SK-N-SH (cell line): ENCODE results near the gene PDYN. TPM values are rescaled to one million over a fixed set of nuclear protein-coding genes. Genes with fewer than 3 reads are reported as not detected.

ENCODE experiments used
- CTCF ChIA-PET: fragments of 300-600, 350-600 bp; formaldehyde crosslinking; extraction: SDS; loops from one replicate; lab custom pipeline; 2021; lab: Yijun Ruan, JAX
- POLR2A ChIA-PET: fragments of 350-600 bp; sonication (Branson Sonifier 250); formaldehyde crosslinking; extraction: SDS; loops from one replicate; lab custom pipeline; 2020; ENCODE audit warnings: antibody characterized with exemption, inconsistent platforms; lab: Yijun Ruan, JAX
- DNase-seq: peaks from one replicate; pipeline ENCODE4 v3.0.0; 2012
- H2AFZ ChIP-seq: fragments of 200-600 bp; sonication (generic); 2 replicates; pipeline ENCODE4 v1.8.1; 2016; ENCODE audit warnings: antibody characterized with exemption, mild to moderate bottlenecking, low read depth
- H3F3A ChIP-seq: fragments of 200-600 bp; sonication (generic); replicated peaks from 2 replicates; pipeline ENCODE3; 2016; ENCODE audit warnings: antibody characterized with exemption, mild to moderate bottlenecking; ENCODE audit not compliant: insufficient read depth
- H3K27ac ChIP-seq, 2 experiments: fragments of 200-500 bp in 1 of 2; fragments of 200-600 bp in 1 of 2; sonication (Bioruptor generic) in 1 of 2; sonication (generic), shearing (Covaris generic) in 1 of 2; 2 replicates each; pipeline versions ENCODE4 v1.5.1 to v1.6.1; 2014 to 2016; ENCODE audit warnings: low read depth in 2 of 2, inconsistent platforms in 1 of 2, low read length in 1 of 2, mild to moderate bottlenecking in 1 of 2, mixed read lengths in 1 of 2
- H3K27me3 ChIP-seq: fragments of 200-600 bp; sonication (generic), shearing (Covaris generic); 2 replicates; pipeline ENCODE4 v1.6.1; 2016; ENCODE audit warnings: mixed run types; ENCODE audit not compliant: insufficient read depth
- H3K36me3 ChIP-seq, 2 experiments: fragments of 200-500 bp in 1 of 2; fragments of 200-600 bp in 1 of 2; sonication (Bioruptor generic) in 1 of 2; sonication (generic) in 1 of 2; replicated peaks in 1 of 2; 2 replicates each; pipeline versions ENCODE3 to v1.5.1; 2014 to 2016; ENCODE audit warnings: low read length in 1 of 2, mild to moderate bottlenecking in 1 of 2; ENCODE audit not compliant: insufficient read depth in 2 of 2, control insufficient read depth in 1 of 2
- H3K4me1 ChIP-seq, 2 experiments: fragments of 200-500 bp in 1 of 2; fragments of 200-600 bp in 1 of 2; sonication (Bioruptor generic) in 1 of 2; sonication (generic), shearing (Covaris generic) in 1 of 2; 2 replicates each; pipeline versions ENCODE4 v1.5.1 to v1.6.1; 2014 to 2016; ENCODE audit warnings: low read depth in 1 of 2, low read length in 1 of 2, mixed run types in 1 of 2; ENCODE audit not compliant: insufficient read depth in 2 of 2, control insufficient read depth in 1 of 2
- H3K4me2 ChIP-seq: fragments of 200-600 bp; sonication (generic), shearing (Covaris generic); 2 replicates; pipeline ENCODE4 v1.6.1; 2017; ENCODE audit warnings: mixed run types
- H3K4me3 ChIP-seq, 2 experiments: fragments of 200-500 bp in 1 of 2; fragments of 200-600 bp in 1 of 2; sonication (Bioruptor generic) in 1 of 2; sonication (generic), shearing (Covaris generic) in 1 of 2; 2 replicates each; pipeline versions ENCODE4 v1.5.1 to v1.8.1; 2014 to 2016; ENCODE audit warnings: low read depth in 2 of 2, inconsistent platforms in 1 of 2, low read length in 1 of 2, mild to moderate bottlenecking in 1 of 2, mixed read lengths in 1 of 2, moderate library complexity in 1 of 2
- H3K79me2 ChIP-seq: fragments of 200-600 bp; sonication (generic); 2 replicates; pipeline ENCODE4 v1.8.1; 2017; ENCODE audit warnings: mild to moderate bottlenecking; ENCODE audit not compliant: insufficient read depth
- H3K9ac ChIP-seq: fragments of 200-600 bp; sonication (generic); 2 replicates; pipeline ENCODE4 v1.6.1; 2017; ENCODE audit warnings: mixed run types
- H3K9me2 ChIP-seq: fragments of 200-600 bp; sonication (generic); 2 replicates; pipeline ENCODE4 v1.6.1; 2017; ENCODE audit warnings: mixed run types
- H3K9me3 ChIP-seq: fragments of 200-600 bp; sonication (generic); 2 replicates; pipeline ENCODE4 v1.6.1; 2017; ENCODE audit warnings: mixed run types, mild to moderate bottlenecking, moderate library complexity
- H4K20me1 ChIP-seq: fragments of 200-600 bp; sonication (generic); 2 replicates; pipeline ENCODE4 v1.6.1; 2017; ENCODE audit warnings: mild to moderate bottlenecking, mixed run types; ENCODE audit not compliant: insufficient read depth
- CTCF ChIP-seq: fragments of 200-600 bp; sonication (generic); IDR thresholded peaks from 2 replicates; pipeline ENCODE4 v1.6.1; 2017; ENCODE audit warnings: antibody characterized with exemption, mild to moderate bottlenecking, moderate library complexity
- EP300 ChIP-seq, 2 experiments: IDR thresholded peaks; 2 replicates each; pipeline versions ENCODE4 v1.4.0 to v1.6.1; 2012; ENCODE audit warnings: borderline replicate concordance in 1 of 2, low read depth in 1 of 2, low read length in 1 of 2
- FOSL2 ChIP-seq: IDR thresholded peaks from 2 replicates; pipeline ENCODE4 v1.4.0; 2012; ENCODE audit warnings: low read depth, mild to moderate bottlenecking, moderate library complexity, borderline replicate concordance
- FOXJ3 ChIP-seq: sonication (generic); formaldehyde crosslinking; IDR thresholded peaks from 2 replicates; pipeline ENCODE4 v1.5.1; 2020; ENCODE audit warnings: mild to moderate bottlenecking, missing genetic modification reagents
- GATA2 ChIP-seq: sonication (generic); formaldehyde crosslinking; IDR thresholded peaks from 2 replicates; pipeline ENCODE4 v1.5.0; 2020; ENCODE audit warnings: mild to moderate bottlenecking, missing genetic modification reagents
- JUND ChIP-seq: IDR thresholded peaks from 2 replicates; pipeline ENCODE4 v1.4.0; 2012
- MEF2A ChIP-seq: IDR thresholded peaks from 2 replicates; pipeline ENCODE4 v1.4.0; 2012; ENCODE audit warnings: low read depth, borderline replicate concordance
- MXI1 ChIP-seq: IDR thresholded peaks from 2 replicates; pipeline ENCODE4 v1.6.1; 2012; ENCODE audit warnings: mild to moderate bottlenecking, low read depth, low read length, improper control_type of control experiment
- NFIC ChIP-seq: IDR thresholded peaks from 2 replicates; pipeline ENCODE4 v1.4.0; 2012; ENCODE audit warnings: borderline replicate concordance
- NRF1 ChIP-seq: IDR thresholded peaks from 2 replicates; pipeline ENCODE4 v1.6.1; 2012; ENCODE audit warnings: low read depth, mild to moderate bottlenecking, low read length
- POLR2AphosphoS5 ChIP-seq: IDR thresholded peaks from 2 replicates; pipeline ENCODE4 v1.6.1; 2012; ENCODE audit warnings: low read depth, low read length
- RFX5 ChIP-seq: IDR thresholded peaks from 2 replicates; pipeline ENCODE4 v1.6.1; 2012; ENCODE audit warnings: mild to moderate bottlenecking, improper control_type of control experiment, low read length
- SIN3A ChIP-seq: IDR thresholded peaks from 2 replicates; pipeline ENCODE4 v1.6.1; 2012; ENCODE audit warnings: low read depth, mild to moderate bottlenecking, low read length, moderate library complexity, borderline replicate concordance
- SMC3 ChIP-seq: IDR thresholded peaks from 2 replicates; pipeline ENCODE4 v1.6.1; 2012; ENCODE audit warnings: low read depth, low read length, improper control_type of control experiment
- TAF1 ChIP-seq: IDR thresholded peaks from 2 replicates; pipeline ENCODE4 v1.6.1; 2012; ENCODE audit warnings: low read depth, mild to moderate bottlenecking, low read length, moderate library complexity, borderline replicate concordance
- TEAD4 ChIP-seq: IDR thresholded peaks from 2 replicates; pipeline ENCODE4 v1.4.0; 2012; ENCODE audit warnings: mild to moderate bottlenecking, borderline replicate concordance; ENCODE audit not compliant: insufficient read depth
- YY1 ChIP-seq: IDR thresholded peaks from 2 replicates; pipeline ENCODE4 v1.4.0; 2012; ENCODE audit warnings: low read depth, mild to moderate bottlenecking
- ZBTB33 ChIP-seq: IDR thresholded peaks from 2 replicates; pipeline ENCODE4 v1.4.0; 2012; ENCODE audit warnings: low read depth, borderline replicate concordance
- WGBS: methylation state at CpG from one replicate; pipeline ENCODE4 v1.1.6; 2017; ENCODE audit warnings: low lambda C conversion rate; 5-methylcytosine and 5-hydroxymethylcytosine counted together
- polyA plus RNA-seq, 3 experiments: library from polyadenylated mRNA; depleted of rRNA; stranded (reverse); fragments of >200 nt; gene quantifications; 2 replicates each; pipeline ENCODE4 v1.2.3, GENCODE V29; 2012
- TF ChIP-seq, protein P1 (sequence below): IDR thresholded peaks from 2 replicates; pipeline ENCODE4 v1.4.0; 2012; ENCODE audit warnings: low read depth
- TF ChIP-seq, protein P2 (sequence below): IDR thresholded peaks from 2 replicates; pipeline ENCODE4 v1.4.0; 2012; ENCODE audit warnings: low read depth, borderline replicate concordance

PDYN gene
- polyA plus RNA-seq, 1 of the 3 experiments (the other 2 are of a cell fraction): not detected

DNA sequence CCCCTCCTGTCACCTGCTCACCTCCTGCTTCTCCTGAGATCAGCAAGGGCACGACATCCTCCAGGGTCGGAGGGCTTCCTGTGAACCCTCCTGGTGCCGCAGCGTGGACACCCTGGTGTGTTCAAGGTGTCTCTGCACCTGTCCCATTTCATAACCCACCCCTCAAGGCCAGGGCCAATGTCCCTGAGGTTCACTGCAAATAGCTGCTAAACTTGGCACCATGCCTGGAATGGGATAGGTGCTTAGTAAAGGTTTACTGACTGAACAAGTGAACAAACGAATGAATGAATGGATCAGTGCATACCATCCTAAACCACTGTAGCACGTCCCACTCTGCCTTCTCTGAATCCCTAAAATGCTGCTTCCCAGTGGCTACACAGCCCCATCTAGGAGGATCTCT is 63.7 kb downstream of the PDYN start:
- Histone ChIP-seq H3K4me2 (no peak overlapping the region), H3K9me3 (no peaks in the 10 kb centered on the region), H3K79me2 (no peaks in the 10 kb centered on the region), H3K27me3 (no peaks in the 10 kb centered on the region), H3K4me1 (peaks cover 13 to 42% of the 10 kb centered on the region in 2 experiments; a peak in 3 of 4 replicates), H3K36me3 (no peaks in the 10 kb centered on the region), H3K4me3 (no peak overlapping the region), H3K9ac (no peak overlapping the region), H2AFZ (no peak overlapping the region), H3K9me2 (no peaks in the 10 kb centered on the region), H4K20me1 (no peaks in the 10 kb centered on the region; the same call in 1 of the 2 replicates), H3K27ac (no peak overlapping the region), H3F3A (peaks cover 5% of the 10 kb centered on the region)
- TF ChIP-seq, protein P1, sequence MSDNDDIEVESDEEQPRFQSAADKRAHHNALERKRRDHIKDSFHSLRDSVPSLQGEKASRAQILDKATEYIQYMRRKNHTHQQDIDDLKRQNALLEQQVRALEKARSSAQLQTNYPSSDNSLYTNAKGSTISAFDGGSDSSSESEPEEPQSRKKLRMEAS: no peak
- no peak for TF ChIP-seq SMC3
- no peak for TF ChIP-seq SIN3A
- TF ChIP-seq EP300 (IDR thresholded peaks at IDR 0.05; ENCODE audit: borderline replicate concordance in 1 of 2, low read depth in 1 of 2, low read length in 1 of 2): no peak
- no peak for TF ChIP-seq ZBTB33
- no peak for TF ChIP-seq GATA2 (CRISPR knock-in tag)
- no peak for TF ChIP-seq MEF2A
- no peak for TF ChIP-seq RFX5
- no peak for TF ChIP-seq JUND
- no peak for TF ChIP-seq NRF1
- TF ChIP-seq FOSL2: no peak
- no peak for TF ChIP-seq POLR2AphosphoS5
- TF ChIP-seq, protein P2, sequence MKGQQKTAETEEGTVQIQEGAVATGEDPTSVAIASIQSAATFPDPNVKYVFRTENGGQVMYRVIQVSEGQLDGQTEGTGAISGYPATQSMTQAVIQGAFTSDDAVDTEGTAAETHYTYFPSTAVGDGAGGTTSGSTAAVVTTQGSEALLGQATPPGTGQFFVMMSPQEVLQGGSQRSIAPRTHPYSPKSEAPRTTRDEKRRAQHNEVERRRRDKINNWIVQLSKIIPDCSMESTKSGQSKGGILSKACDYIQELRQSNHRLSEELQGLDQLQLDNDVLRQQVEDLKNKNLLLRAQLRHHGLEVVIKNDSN: no peak
- TF ChIP-seq CTCF: no peak
- TF ChIP-seq TAF1: no peak
- no peak for TF ChIP-seq YY1
- TF ChIP-seq TEAD4: no peak
- TF ChIP-seq NFIC: no peak
- no peak for TF ChIP-seq MXI1
- no peak for TF ChIP-seq FOXJ3 (CRISPR knock-in tag)
- no peak for DNase-seq
- CTCF ChIA-PET: interaction anchor here (1.3 kb wide), 1 partner anchor 128 kb away, joined by 3 read pairs; no protein-coding TSS in a partner anchor
- WGBS: 85% methylated on average over 3 of the region's 6 CpGs
- POLR2A ChIA-PET: no interaction called here
